Right kidney (tissue), 1 donor: ENCODE results near the gene AUH.

Experiments used
- DNase-seq: peaks from one replicate; pipeline ENCODE4 v3.0.0-alpha.2; 2016

Gene AUH

GRCh38 chr9:91247278-91247677 is 114.4 kb downstream of the AUH start:
- DNase-seq: no peak

- DNase-seq: no peak
These were observed 114.9 kb downstream of the AUH start for GRCh38 chr9:91246846-91247245.

- no peak for DNase-seq
These were observed 116.0 kb downstream of the AUH start for GRCh38 chr9:91245431-91246313.

- DNase-seq: no peak
These were observed 118.7 kb downstream of the AUH start for GRCh38 chr9:91243029-91243428.

- no peak for DNase-seq
These were observed 119.8 kb downstream of the AUH start for GRCh38 chr9:91241909-91242308.

- DNase-seq: no peak
These were observed 121.0 kb downstream of the AUH start for GRCh38 chr9:91240596-91241165.

GRCh38 chr9:91239367-91240111 is 122.2 kb downstream of the AUH start:
- DNase-seq: no peak

- no peak for DNase-seq
These were observed 127.2 kb downstream of the AUH start for GRCh38 chr9:91234523-91234922.

- DNase-seq: no peak
These were observed 130.1 kb downstream of the AUH start for GRCh38 chr9:91231619-91232018.

GRCh38 chr9:91223000-91223399 is 138.7 kb downstream of the AUH start:
- no peak for DNase-seq

GRCh38 chr9:91222457-91222856 is 139.3 kb downstream of the AUH start:
- no peak for DNase-seq

- no peak for DNase-seq
These were observed 140.4 kb downstream of the AUH start for GRCh38 chr9:91221332-91221731.

GRCh38 chr9:91220491-91221135 is 141.1 kb downstream of the AUH start:
- DNase-seq: no peak

- no peak for DNase-seq
These were observed 141.7 kb downstream of the AUH start for GRCh38 chr9:91220021-91220420.

GRCh38 chr9:91219557-91219956 is 142.2 kb downstream of the AUH start:
- no peak for DNase-seq

GRCh38 chr9:91217388-91217787 is 144.3 kb downstream of the AUH start:
- no peak for DNase-seq

- no peak for DNase-seq
These were observed 146.9 kb downstream of the AUH start for GRCh38 chr9:91214867-91215266.

- no peak for DNase-seq
These were observed 147.6 kb downstream of the AUH start for GRCh38 chr9:91214086-91214485.

- no peak for DNase-seq
These were observed 149.0 kb downstream of the AUH start for GRCh38 chr9:91212596-91213243.

GRCh38 chr9:91211919-91212318 is 149.8 kb downstream of the AUH start:
- DNase-seq: peak; percentile 19

GRCh38 chr9:91211414-91211813 is 150.3 kb downstream of the AUH start:
- no peak for DNase-seq

- no peak for DNase-seq
These were observed 151.4 kb downstream of the AUH start for GRCh38 chr9:91210318-91210717.
